Lower lobe of right lung (tissue), 2 donors: ENCODE measurements around the gene RAB7B. TPM values are rescaled to one million over a fixed set of nuclear protein-coding genes. Genes with fewer than 3 reads are reported as not detected.

Experiments used
- ATAC-seq, 2 donors: fragments of 200-7000 bp; cut with Tn5 transposase; one replicate each; pipeline ENCODE4 v1.9.1; 2020 to 2022; ENCODE audit warnings: mild to moderate bottlenecking in 2 of 2, moderate library complexity in 2 of 2
- DNase-seq: peaks from one replicate; pipeline ENCODE4 v3.0.0-alpha.2; 2020
- H3K27ac ChIP-seq: fragments of 200-600 bp; one replicate; pipeline ENCODE4 v1.8.0; 2022
- H3K27me3 ChIP-seq: fragments of 200-600 bp; one replicate; pipeline ENCODE4 v1.8.0; 2022; ENCODE audit warnings: low read depth
- H3K36me3 ChIP-seq: fragments of 200-600 bp; one replicate; pipeline ENCODE4 v1.8.0; 2022; ENCODE audit warnings: mild to moderate bottlenecking
- H3K4me1 ChIP-seq: fragments of 200-600 bp; one replicate; pipeline ENCODE4 v1.8.0; 2022
- H3K4me3 ChIP-seq: fragments of 200-600 bp; one replicate; pipeline ENCODE4 v1.8.0; 2022; ENCODE audit warnings: mild to moderate bottlenecking
- H3K9me3 ChIP-seq: fragments of 200-600 bp; one replicate; pipeline ENCODE4 v1.8.0; 2022
- intact Hi-C: fragments of 100-400 bp; cut with DNase I; formaldehyde crosslinking; loops from one replicate; pipeline ENCODE4 v1.11.0; 2022
- total RNA-seq: library from RNA; stranded (reverse); fragmentation: NEBNext Ultra II Directional; extraction: Animal tissue kit (Norgen Biotek cat#: 25700); gene quantifications from one replicate; pipeline ENCODE4 v1.2.1, GENCODE V29; 2021
- TF ChIP-seq, protein P1 (sequence below): fragments of 200-600 bp; IDR thresholded peaks from one replicate; pipeline ENCODE4 v1.8.0; 2022; ENCODE audit warnings: antibody characterized with exemption, mild to moderate bottlenecking
- donor health status: DM: no; HTN: yes; CAD: no; lungs with severe emphysema.

RAB7B gene
- total RNA-seq, 1 donor from 2014 or later = 9.1 TPM

DNA sequence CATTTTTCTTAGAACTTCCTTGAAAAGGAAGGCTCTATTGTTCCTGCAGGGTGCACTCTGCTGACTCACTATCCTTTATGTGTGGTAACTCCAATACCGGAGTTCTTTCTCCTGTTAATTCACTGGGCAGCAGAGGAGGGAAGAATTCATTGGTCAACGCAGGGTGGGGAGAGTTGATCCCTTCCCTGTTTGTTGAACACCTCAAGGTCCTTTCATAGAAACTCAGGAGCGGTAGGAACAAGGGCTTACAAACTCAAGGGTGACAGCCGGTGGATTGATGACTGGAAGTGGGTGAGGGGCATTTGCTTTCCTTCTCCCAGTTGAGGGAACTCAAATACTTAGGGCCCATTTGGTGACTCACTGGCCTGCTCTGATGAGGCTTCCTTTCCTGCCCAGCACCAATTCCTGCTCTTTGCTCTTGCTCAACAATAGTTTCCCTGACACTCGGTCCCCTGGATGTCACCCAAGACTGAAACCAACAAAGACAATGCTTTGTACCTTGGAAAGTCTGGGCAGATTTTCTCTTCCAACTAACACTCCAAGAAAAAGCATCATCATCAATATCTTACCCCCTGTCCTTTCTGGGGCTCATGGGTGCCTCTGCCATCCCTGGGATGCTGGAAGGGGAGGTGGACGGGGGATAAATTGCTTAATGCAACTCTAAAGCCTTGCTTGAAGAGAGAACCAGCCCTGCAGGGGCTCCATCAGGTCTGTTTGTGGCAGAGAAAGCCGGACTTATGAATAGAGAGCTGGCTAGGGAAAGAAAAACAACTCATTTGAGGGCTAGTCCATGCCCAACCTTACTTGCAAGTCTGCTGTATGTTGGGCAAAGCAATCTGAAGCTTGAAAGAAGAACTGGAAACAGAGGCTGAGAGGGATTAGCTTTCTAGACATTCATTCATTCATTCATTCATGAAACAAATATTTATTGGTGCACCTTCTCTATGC, 69.2 kb downstream of the RAB7B start:
- H3K4me1 ChIP-seq = peaks cover 5% of the 10 kb centered on the region
- no peaks in the 10 kb centered on the region for H3K9me3 ChIP-seq
- H3K27me3 ChIP-seq = no peaks in the 10 kb centered on the region
- H3K27ac ChIP-seq = peak overlapping the region; percentile 78
- H3K36me3 ChIP-seq = no peaks in the 10 kb centered on the region
- intact Hi-C loops = no loop called here
- H3K4me3 ChIP-seq = no peak overlapping the region
- TF ChIP-seq, protein P1, sequence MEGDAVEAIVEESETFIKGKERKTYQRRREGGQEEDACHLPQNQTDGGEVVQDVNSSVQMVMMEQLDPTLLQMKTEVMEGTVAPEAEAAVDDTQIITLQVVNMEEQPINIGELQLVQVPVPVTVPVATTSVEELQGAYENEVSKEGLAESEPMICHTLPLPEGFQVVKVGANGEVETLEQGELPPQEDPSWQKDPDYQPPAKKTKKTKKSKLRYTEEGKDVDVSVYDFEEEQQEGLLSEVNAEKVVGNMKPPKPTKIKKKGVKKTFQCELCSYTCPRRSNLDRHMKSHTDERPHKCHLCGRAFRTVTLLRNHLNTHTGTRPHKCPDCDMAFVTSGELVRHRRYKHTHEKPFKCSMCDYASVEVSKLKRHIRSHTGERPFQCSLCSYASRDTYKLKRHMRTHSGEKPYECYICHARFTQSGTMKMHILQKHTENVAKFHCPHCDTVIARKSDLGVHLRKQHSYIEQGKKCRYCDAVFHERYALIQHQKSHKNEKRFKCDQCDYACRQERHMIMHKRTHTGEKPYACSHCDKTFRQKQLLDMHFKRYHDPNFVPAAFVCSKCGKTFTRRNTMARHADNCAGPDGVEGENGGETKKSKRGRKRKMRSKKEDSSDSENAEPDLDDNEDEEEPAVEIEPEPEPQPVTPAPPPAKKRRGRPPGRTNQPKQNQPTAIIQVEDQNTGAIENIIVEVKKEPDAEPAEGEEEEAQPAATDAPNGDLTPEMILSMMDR = no peak
- DNase-seq (no peak), ATAC-seq (peak; percentile 65 to 67)

DNA sequence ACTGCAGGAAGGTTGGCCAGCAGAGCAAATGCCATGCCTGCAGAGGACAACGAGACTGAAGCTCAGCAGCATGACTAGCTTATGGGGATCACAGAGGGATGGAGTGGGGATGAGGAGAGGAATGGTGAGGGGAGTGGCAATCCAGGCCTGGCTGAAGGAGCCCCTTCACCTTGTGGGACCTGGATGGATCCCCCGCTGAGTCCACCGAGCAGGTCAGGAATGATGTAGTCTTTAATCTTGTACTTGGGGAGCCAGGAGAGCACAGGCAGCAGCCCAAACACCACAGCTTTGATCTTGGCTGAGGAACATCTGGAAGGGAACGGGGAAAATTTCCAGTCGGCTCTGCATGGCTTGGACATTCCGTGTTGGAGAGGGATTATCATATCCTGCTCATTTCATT, 70.4 kb downstream of the RAB7B start:
- Histone ChIP-seq H3K4me1 (peaks cover 5% of the 10 kb centered on the region), H3K27me3 (no peaks in the 10 kb centered on the region), H3K9me3 (no peaks in the 10 kb centered on the region), H3K4me3 (no peak overlapping the region), H3K27ac (no peak overlapping the region), H3K36me3 (no peaks in the 10 kb centered on the region)
- DNase-seq (no peak), ATAC-seq (no peak)
- intact Hi-C loops = no loop called here
- TF ChIP-seq, protein P1 = no peak

DNA sequence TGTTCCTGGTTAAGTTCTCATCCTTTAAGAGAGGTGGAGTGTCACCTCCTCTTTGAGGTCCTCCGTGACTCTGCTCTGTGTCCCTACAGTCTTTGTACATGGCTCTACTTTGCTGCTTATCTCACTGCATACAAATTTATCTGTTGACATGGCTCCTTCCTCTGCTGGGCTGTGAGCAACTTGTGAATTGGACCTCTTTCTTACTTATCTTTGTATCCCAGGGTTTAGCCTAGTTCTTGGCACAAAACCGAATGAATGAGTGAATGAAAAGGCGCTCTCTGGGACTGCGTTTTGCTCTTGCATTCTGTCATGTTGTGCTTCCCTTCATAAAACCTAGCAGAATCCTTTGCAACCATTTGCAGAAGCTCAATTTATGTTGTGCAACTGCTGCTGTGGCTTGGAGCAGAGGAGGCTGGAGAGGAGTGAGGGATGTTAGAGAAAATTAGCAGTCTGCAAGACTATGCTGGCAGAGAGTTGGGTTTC, 72.4 kb downstream of the RAB7B start:
- Histone ChIP-seq H3K27me3 (no peaks in the 10 kb centered on the region), H3K4me1 (peaks cover 5% of the 10 kb centered on the region), H3K27ac (no peak overlapping the region), H3K36me3 (peaks cover 7% of the 10 kb centered on the region), H3K9me3 (no peaks in the 10 kb centered on the region), H3K4me3 (no peak overlapping the region)
- no peak for DNase-seq
- intact Hi-C loops = no loop called here
- TF ChIP-seq, protein P1 = no peak
- ATAC-seq = no peak

DNA sequence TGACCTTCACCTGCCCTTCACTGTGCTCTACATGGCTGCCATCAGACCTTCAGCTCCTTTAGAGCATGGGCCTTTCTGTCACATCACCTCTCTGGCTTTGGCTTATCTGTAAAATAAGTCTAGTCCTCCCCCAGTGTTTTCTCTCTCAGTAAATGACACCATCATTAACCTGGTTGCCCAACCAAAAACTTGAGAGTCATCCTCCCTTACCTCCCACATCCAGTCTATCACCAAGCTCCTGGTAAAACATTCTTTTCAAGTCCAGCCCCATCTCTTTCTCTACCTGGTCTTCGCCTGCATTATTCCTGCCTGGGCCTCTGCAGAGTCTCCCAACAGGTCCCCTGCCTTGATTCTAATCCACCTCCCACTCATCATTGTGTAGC, 73.0 kb downstream of the RAB7B start:
- DNase-seq (no peak), ATAC-seq (no peak)
- TF ChIP-seq, protein P1 = no peak

DNA sequence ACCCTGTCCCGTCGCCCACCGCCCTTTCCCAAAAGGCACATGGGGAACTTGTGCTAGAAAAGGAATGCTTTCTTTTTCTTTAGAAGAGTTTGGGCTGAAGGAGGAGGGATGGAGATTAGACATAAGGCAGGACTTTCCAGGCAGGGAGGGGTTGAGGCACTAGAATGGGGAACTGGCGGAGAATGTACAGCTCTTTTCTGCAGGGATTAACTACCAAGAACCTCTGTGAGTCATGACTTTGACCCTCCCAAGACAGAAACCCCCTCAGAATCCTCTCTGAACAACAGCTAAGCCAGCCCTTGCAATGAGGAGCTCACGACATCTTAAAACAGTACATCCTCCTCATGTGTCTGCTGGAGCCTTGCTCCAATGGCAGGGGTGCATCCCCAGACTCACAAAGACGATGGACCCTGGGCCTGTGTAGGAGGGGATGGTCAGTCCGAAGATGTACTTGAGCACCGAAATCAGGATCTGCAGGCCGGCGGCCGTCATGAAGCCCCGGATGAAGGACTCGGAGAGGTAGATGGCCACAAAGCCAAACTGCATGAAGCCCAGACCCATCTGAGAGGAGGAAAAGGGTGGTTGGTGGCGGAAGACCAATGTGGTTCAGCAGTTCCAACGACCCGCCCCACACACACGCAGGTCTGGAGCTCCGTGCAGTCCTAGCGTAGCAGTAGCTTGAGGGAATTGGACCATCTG, 73.5 kb downstream of the RAB7B start:
- H3K36me3 ChIP-seq = peaks cover 7% of the 10 kb centered on the region
- H3K4me1 ChIP-seq = no peaks in the 10 kb centered on the region
- no peaks in the 10 kb centered on the region for H3K9me3 ChIP-seq
- TF ChIP-seq, protein P1 = no peak
- H3K4me3 ChIP-seq = no peak overlapping the region
- no peak overlapping the region for H3K27ac ChIP-seq
- DNase-seq = no peak
- ATAC-seq = no peak
- intact Hi-C loops = no loop called here
- H3K27me3 ChIP-seq = no peaks in the 10 kb centered on the region

More for the DNA sequence above, 73.0 kb downstream of the RAB7B start:
- intact Hi-C loops = no loop called here
- Histone ChIP-seq H3K27me3 (no peaks in the 10 kb centered on the region), H3K36me3 (peaks cover 7% of the 10 kb centered on the region), H3K27ac (no peak overlapping the region), H3K4me3 (no peak overlapping the region), H3K4me1 (peaks cover 1% of the 10 kb centered on the region), H3K9me3 (no peaks in the 10 kb centered on the region)
